Stomach (tissue), 4 donors: Measurements from ENCODE around the gene NEMF.

Experiments
- EP300 ChIP-seq: sonication (generic); formaldehyde crosslinking; IDR thresholded peaks from one replicate; pipeline ENCODE4 v1.6.1; 2017; ENCODE audit warnings: antibody characterized with exemption
- POLR2A ChIP-seq, 4 donors: fragments of 450-650 bp; IDR thresholded peaks; one replicate each; pipeline ENCODE4 v1.6.1; 2016; ENCODE audit warnings: antibody characterized with exemption in 4 of 4, control low read depth in 2 of 4, mild to moderate bottlenecking in 1 of 4, moderate library complexity in 1 of 4
- POLR2AphosphoS5 ChIP-seq, 3 donors: sonication (generic); formaldehyde crosslinking; IDR thresholded peaks; one replicate each; pipeline ENCODE4 v1.6.1; 2016; ENCODE audit warnings: antibody characterized with exemption in 3 of 3
- TF ChIP-seq, protein P1 (sequence below), 7 experiments: fragments of 450-650 bp in 4 of 7; fragments of 200-600 bp in 3 of 7; sonication (generic) in 3 of 7; IDR thresholded peaks; one replicate each; pipeline ENCODE4 v1.5.1; 2016 to 2019; ENCODE audit warnings: antibody characterized with exemption in 7 of 7, control low read depth in 2 of 7, mild to moderate bottlenecking in 1 of 7

DNA sequence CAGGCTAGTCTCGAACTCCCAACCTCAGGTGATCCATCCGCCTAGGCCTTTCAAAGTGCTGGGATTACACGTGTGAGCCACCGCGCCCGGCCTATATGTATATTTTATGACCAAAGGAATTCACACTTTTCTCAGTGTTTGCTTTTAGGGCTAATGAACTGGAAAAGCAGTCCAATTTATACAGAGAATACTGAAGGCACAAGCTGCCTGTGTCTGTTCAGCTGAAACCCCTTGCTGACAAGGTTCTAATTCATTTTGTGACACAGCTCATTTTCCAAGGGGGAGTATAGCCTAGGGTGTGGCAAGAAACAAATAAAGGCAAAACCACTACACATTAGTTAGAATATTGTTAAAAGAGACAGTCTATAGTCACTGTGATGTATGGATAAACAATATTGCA lies 18.3 kb upstream of the NEMF start:
- TF ChIP-seq, protein P1, sequence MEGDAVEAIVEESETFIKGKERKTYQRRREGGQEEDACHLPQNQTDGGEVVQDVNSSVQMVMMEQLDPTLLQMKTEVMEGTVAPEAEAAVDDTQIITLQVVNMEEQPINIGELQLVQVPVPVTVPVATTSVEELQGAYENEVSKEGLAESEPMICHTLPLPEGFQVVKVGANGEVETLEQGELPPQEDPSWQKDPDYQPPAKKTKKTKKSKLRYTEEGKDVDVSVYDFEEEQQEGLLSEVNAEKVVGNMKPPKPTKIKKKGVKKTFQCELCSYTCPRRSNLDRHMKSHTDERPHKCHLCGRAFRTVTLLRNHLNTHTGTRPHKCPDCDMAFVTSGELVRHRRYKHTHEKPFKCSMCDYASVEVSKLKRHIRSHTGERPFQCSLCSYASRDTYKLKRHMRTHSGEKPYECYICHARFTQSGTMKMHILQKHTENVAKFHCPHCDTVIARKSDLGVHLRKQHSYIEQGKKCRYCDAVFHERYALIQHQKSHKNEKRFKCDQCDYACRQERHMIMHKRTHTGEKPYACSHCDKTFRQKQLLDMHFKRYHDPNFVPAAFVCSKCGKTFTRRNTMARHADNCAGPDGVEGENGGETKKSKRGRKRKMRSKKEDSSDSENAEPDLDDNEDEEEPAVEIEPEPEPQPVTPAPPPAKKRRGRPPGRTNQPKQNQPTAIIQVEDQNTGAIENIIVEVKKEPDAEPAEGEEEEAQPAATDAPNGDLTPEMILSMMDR (IDR thresholded peaks at IDR 0.05): no peak
- TF ChIP-seq EP300 (no peak), POLR2AphosphoS5 (IDR thresholded peaks at IDR 0.05) (no peak), POLR2A (IDR thresholded peaks at IDR 0.05) (no peak)
